Stimulated activated CD4-positive, alpha-beta T cell treated with anti-CD3 and anti-CD28 coated beads, Interleukin-1b, Interleukin-23, amount 100 ng/mL, for 24 hours (primary cell): ENCODE data around the gene SH3BGRL3.
"Not testable (repeated sequence)": the region's sequence is repeated elsewhere in the genome, so short reads cannot be mapped to it uniquely, and the experiment has no call there.

Source experiments
- DNase-seq, 4 experiments: peaks; one replicate each; pipeline ENCODE4 v3.0.0-alpha.2; 2020; ENCODE audit warnings: low read depth in 4 of 4, low spot score in 1 of 4

Gene SH3BGRL3

GRCh38 chr1:26290122-26290881 lies 10.4 kb downstream of the SH3BGRL3 start:
- DNase-seq = no peak

GRCh38 chr1:26290882-26291261 lies 11.0 kb downstream of the SH3BGRL3 start:
- no peak for DNase-seq

GRCh38 chr1:26291433-26291832 lies 11.5 kb downstream of the SH3BGRL3 start:
- no peak for DNase-seq

- DNase-seq = no peak
Observed at GRCh38 chr1:26291939-26292338, 12.1 kb downstream of the SH3BGRL3 start.

- DNase-seq = not testable (repeated sequence)
Observed at GRCh38 chr1:26292735-26293134, 12.8 kb downstream of the SH3BGRL3 start.

GRCh38 chr1:26293911-26294463 lies 14.1 kb downstream of the SH3BGRL3 start:
- DNase-seq = no peak

GRCh38 chr1:26295194-26296138 lies 15.6 kb downstream of the SH3BGRL3 start:
- DNase-seq = no peak

GRCh38 chr1:26296340-26297056 lies 16.6 kb downstream of the SH3BGRL3 start:
- no peak for DNase-seq

- DNase-seq = no peak
Observed at GRCh38 chr1:26297057-26297790, 17.3 kb downstream of the SH3BGRL3 start.

GRCh38 chr1:26297791-26298124 lies 17.9 kb downstream of the SH3BGRL3 start:
- DNase-seq = no peak

- DNase-seq = no peak
Observed at GRCh38 chr1:26300578-26301275, 20.8 kb downstream of the SH3BGRL3 start.

- DNase-seq = no peak
Observed at GRCh38 chr1:26302733-26303405, 23.0 kb downstream of the SH3BGRL3 start.

GRCh38 chr1:26305667-26306289 lies 25.9 kb downstream of the SH3BGRL3 start:
- DNase-seq = no peak

- DNase-seq = peak; percentile 68 to 90 (median 88)
Observed at GRCh38 chr1:26306290-26307229, 26.7 kb downstream of the SH3BGRL3 start, which contains the start of gene UBXN11. UBXN11 (minus strand) TSS chr1:26306636; CDS start chr1:26302883, 3,753 bp downstream.

- DNase-seq = no peak
Observed at GRCh38 chr1:26307363-26307781, 27.5 kb downstream of the SH3BGRL3 start.

- DNase-seq = not testable (repeated sequence)
Observed at GRCh38 chr1:26307966-26308899, 28.3 kb downstream of the SH3BGRL3 start.

- no peak for DNase-seq
Observed at GRCh38 chr1:26314501-26314900, 34.6 kb downstream of the SH3BGRL3 start.
